Measurements from ENCODE around the gene SLC41A3.
"Not testable (repeated sequence)": the region's sequence is repeated elsewhere in the genome, so short reads cannot be mapped to it uniquely, and the experiment has no call there.

GRCh38 chr3:125957020-125957419 is 126.9 kb downstream of the SLC41A3 start:
- TF ChIP-seq CTCF, POLR2AphosphoS5, POLR2A (IDR thresholded peaks at IDR 0.05): not testable (repeated sequence)
